OCI-LY3 (cell line): ENCODE results near the gene BTBD2.

Experiments used
- H2AFZ ChIP-seq: fragments of 200-600, 300-600 bp; shearing (Covaris generic); 2 replicates; pipeline ENCODE4 v1.6.0; 2014; ENCODE audit warnings: antibody characterized with exemption, low read depth, low read length
- H3K27ac ChIP-seq: fragments of 200-600, 300-600 bp; sonication (generic); 2 replicates; pipeline ENCODE4 v1.5.1; 2014; ENCODE audit warnings: mild to moderate bottlenecking, low read length, moderate library complexity, mixed read lengths
- H3K27me3 ChIP-seq: fragments of 200-600, 300-600 bp; sonication (generic); 2 replicates; pipeline ENCODE4 v1.6.1; 2014; ENCODE audit warnings: low read depth, low read length, mixed read lengths
- H3K36me3 ChIP-seq: fragments of 200-600, 300-600 bp; sonication (generic); replicated peaks from 2 replicates; pipeline ENCODE3; 2014; ENCODE audit warnings: low read depth, low read length, mixed read lengths
- H3K4me1 ChIP-seq: fragments of 300-600, 200-600 bp; sonication (generic); 2 replicates; pipeline ENCODE4 v1.6.1; 2014; ENCODE audit warnings: low read length, mixed read lengths
- H3K4me2 ChIP-seq: fragments of 200-600, 300-600 bp; sonication (generic); 2 replicates; pipeline ENCODE4 v1.6.1; 2014; ENCODE audit warnings: low read length, mixed read lengths
- H3K4me3 ChIP-seq: fragments of 300-600, 200-600 bp; sonication (generic); 2 replicates; pipeline ENCODE4 v1.5.1; 2014; ENCODE audit warnings: antibody characterized with exemption, mild to moderate bottlenecking, low read length, moderate library complexity
- H3K79me2 ChIP-seq: fragments of 300-600, 200-600 bp; shearing (Covaris generic); 2 replicates; pipeline ENCODE4 v1.6.1; 2014; ENCODE audit warnings: mild to moderate bottlenecking, low read length, mixed read lengths
- H3K9ac ChIP-seq: fragments of 300-600, 200-600 bp; shearing (Covaris generic); 2 replicates; pipeline ENCODE4 v1.6.0; 2014; ENCODE audit warnings: mild to moderate bottlenecking, low read length, moderate library complexity
- H3K9me3 ChIP-seq: fragments of 200-600, 300-600 bp; shearing (Covaris generic); 2 replicates; pipeline ENCODE4 v1.6.1; 2014; ENCODE audit warnings: low read length, mixed read lengths; ENCODE audit not compliant: insufficient read depth
- H4K20me1 ChIP-seq: fragments of 200-600, 300-600 bp; sonication (generic); 2 replicates; pipeline ENCODE4 v1.6.1; 2016; ENCODE audit warnings: low read length, mixed read lengths; ENCODE audit not compliant: insufficient read depth
- CTCF ChIP-seq: fragments of 200-600, 300-600 bp; sonication (generic); IDR thresholded peaks from 2 replicates; pipeline ENCODE4 v1.5.1; 2014; ENCODE audit warnings: antibody characterized with exemption, low read length, low read depth
- EZH2phosphoT487 ChIP-seq: fragments of 200-600 bp; shearing (Covaris generic); IDR thresholded peaks from 2 replicates; pipeline ENCODE4 v1.6.1; 2018; ENCODE audit warnings: antibody characterized with exemption, mixed run types, low read depth

Gene BTBD2

GRCh38 chr19:1956868-1957492, 58.5 kb downstream of the BTBD2 start:
- Histone ChIP-seq H3K9me3 (no peaks in the 10 kb centered on the region), H3K9ac (no peak overlapping the region), H3K4me2 (no peak overlapping the region), H3K79me2 (peaks cover 94% of the 10 kb centered on the region), H3K27ac (no peak overlapping the region), H3K27me3 (no peaks in the 10 kb centered on the region), H4K20me1 (peaks cover 93% of the 10 kb centered on the region), H3K4me3 (no peak overlapping the region), H3K4me1 (no peaks in the 10 kb centered on the region), H3K36me3 (peaks cover 20% of the 10 kb centered on the region), H2AFZ (no peak overlapping the region)
- no peak for TF ChIP-seq EZH2phosphoT487
- TF ChIP-seq CTCF: no peak

DNA sequence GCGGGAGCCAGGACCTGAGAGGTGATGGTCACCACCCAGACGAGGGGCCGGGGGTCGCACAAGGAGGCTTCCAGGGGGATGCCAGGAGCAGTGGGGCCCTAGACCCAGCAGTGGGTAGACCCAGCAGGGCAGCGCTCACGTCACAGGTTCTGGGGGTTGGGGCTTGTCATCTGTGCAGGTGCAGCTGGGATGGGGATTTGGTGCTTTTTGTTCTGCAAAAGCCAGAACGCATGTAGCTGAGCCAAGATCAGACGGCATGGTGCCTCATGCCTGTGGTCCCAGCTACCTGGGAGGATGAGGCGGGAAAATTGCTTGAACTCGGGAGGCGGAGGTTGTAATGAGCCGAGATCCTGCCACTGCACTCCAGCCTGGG, 59.4 kb downstream of the BTBD2 start:
- H3K79me2 ChIP-seq: peaks cover 94% of the 10 kb centered on the region
- no peaks in the 10 kb centered on the region for H3K4me1 ChIP-seq
- H3K27ac ChIP-seq: no peak overlapping the region
- no peaks in the 10 kb centered on the region for H3K27me3 ChIP-seq
- no peak overlapping the region for H3K4me2 ChIP-seq
- TF ChIP-seq CTCF (no peak), EZH2phosphoT487 (no peak)
- peaks cover 89% of the 10 kb centered on the region for H4K20me1 ChIP-seq
- no peaks in the 10 kb centered on the region for H3K9me3 ChIP-seq
- H3K36me3 ChIP-seq: peaks cover 20% of the 10 kb centered on the region
- H3K9ac ChIP-seq: no peak overlapping the region
- H2AFZ ChIP-seq: no peak overlapping the region
- H3K4me3 ChIP-seq: no peak overlapping the region

- no peak overlapping the region for H3K9ac ChIP-seq
- H3K79me2 ChIP-seq: peaks cover 94% of the 10 kb centered on the region
- H3K27me3 ChIP-seq: no peaks in the 10 kb centered on the region
- TF ChIP-seq CTCF (no peak), EZH2phosphoT487 (no peak)
- no peak overlapping the region for H2AFZ ChIP-seq
- H3K4me1 ChIP-seq: no peaks in the 10 kb centered on the region
- no peak overlapping the region for H3K4me2 ChIP-seq
- peaks cover 20% of the 10 kb centered on the region for H3K36me3 ChIP-seq
- H3K27ac ChIP-seq: no peak overlapping the region
- no peak overlapping the region for H3K4me3 ChIP-seq
- peaks cover 89% of the 10 kb centered on the region for H4K20me1 ChIP-seq
- no peaks in the 10 kb centered on the region for H3K9me3 ChIP-seq
Observed at GRCh38 chr19:1955171-1956121, 60.1 kb downstream of the BTBD2 start.

DNA sequence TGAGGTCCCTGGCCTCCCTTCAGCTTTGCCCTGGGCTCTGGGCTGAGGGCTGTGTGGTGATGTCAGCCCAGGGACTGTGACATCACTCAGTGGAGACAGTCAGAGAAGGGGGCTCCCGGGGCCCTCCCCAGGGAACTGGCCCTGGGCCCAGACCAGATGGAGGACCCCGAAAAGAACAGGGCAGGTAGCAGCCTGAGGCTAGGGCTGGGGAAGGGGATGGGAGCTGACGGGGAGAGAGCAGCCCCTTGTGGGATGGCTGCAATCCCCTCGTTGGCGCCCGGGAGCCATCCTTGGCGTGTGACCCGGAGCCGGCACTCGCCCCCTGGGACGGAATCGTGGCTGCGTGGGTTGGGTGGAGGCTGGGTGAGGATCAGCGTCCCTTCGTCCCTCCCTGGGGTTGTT, 61.0 kb downstream of the BTBD2 start:
- Histone ChIP-seq H2AFZ (no peak overlapping the region), H3K9ac (no peak overlapping the region), H3K36me3 (peaks cover 22% of the 10 kb centered on the region), H3K9me3 (no peaks in the 10 kb centered on the region), H3K79me2 (peaks cover 94% of the 10 kb centered on the region), H3K4me1 (no peaks in the 10 kb centered on the region), H3K4me3 (no peak overlapping the region), H3K4me2 (no peak overlapping the region), H3K27me3 (no peaks in the 10 kb centered on the region), H4K20me1 (peaks cover 86% of the 10 kb centered on the region), H3K27ac (no peak overlapping the region)
- no peak for TF ChIP-seq EZH2phosphoT487
